IPS-18c (cell line): ENCODE measurements around the gene NOXA1.
"Not testable (repeated sequence)": the region's sequence is repeated elsewhere in the genome, so short reads cannot be mapped to it uniquely, and the experiment has no call there.

Experiments
- H3K4me3 ChIP-seq: 2 replicates; pipeline ENCODE4 v1.7.0; 2013; ENCODE audit warnings: low read depth, mild to moderate bottlenecking, low read length, moderate library complexity; ENCODE audit not compliant: insufficient read depth
- H3K9me3 ChIP-seq: one replicate; pipeline ENCODE4 v1.6.1; 2013; ENCODE audit warnings: mild to moderate bottlenecking, low read length, moderate library complexity; ENCODE audit not compliant: control insufficient read depth, insufficient read depth

Gene NOXA1

DNA sequence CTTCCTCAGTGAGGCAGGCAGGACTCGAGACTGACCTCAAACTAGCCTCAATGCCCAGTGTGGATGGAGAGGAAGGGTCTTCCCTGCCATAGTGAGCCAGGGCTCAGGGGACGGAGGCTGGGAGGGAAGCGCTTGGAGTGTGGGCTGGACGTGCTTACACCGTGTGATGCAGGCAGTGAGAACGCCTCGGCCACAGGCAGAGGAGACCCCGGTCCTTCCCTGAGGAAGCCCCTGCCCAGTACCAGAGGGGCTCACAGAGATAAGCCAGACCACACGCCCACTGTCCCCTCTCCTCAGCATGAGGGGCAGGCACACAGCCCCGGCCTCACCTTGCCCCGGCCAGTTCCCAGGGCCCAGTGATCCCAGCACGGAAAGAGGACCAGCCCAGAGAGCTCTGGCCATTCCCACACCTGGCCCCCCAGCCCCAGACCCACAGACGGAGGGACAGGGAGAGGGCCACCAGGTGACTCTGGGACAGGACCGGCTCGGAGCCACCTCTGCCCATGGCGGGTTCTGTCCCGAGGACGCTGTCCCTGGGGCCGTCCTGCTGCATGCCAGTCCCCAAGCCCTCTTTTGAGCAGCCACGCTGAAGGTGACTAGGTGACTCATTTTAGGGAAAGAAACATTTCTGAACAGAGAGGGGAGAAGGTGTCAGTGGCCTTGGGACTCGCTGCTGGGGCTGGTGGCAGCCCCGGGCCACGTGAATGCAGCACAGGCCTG is 42.0 kb downstream of the NOXA1 start:
- Histone ChIP-seq H3K9me3 (no peaks in the 10 kb centered on the region), H3K4me3 (no peak overlapping the region)

DNA sequence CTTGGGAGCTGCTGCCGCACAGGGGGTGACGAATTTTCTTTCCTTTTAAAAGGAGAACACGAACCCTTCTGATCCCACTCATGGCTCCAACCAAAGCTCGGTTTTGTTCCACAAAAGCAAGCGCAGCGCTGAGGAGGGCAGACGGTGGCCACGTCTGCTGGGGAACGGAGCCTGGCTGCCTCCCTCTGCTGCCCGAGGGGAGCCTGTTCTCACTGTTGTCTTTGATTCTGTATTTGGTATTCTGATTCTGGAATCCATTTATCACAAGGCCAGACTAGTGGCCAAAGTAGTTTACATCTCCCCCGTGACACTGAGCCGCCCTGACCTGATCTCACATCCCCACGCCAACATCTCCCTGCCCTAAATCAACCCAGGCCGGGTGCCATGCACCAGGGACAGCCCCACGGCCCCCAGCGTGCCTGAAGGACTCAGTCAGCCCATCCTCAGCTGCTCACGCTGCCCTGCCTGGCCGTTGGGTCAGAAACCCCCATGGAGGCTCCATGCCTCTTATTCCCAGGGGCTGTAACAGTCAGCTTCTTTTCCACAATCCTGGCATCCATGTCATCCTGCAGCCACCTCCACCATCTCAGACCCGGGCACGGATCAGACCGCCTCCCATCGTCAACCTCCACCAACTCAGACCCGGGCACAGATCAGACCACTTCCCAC is 42.7 kb downstream of the NOXA1 start:
- H3K9me3 ChIP-seq: no peaks in the 10 kb centered on the region
- no peak overlapping the region for H3K4me3 ChIP-seq

DNA sequence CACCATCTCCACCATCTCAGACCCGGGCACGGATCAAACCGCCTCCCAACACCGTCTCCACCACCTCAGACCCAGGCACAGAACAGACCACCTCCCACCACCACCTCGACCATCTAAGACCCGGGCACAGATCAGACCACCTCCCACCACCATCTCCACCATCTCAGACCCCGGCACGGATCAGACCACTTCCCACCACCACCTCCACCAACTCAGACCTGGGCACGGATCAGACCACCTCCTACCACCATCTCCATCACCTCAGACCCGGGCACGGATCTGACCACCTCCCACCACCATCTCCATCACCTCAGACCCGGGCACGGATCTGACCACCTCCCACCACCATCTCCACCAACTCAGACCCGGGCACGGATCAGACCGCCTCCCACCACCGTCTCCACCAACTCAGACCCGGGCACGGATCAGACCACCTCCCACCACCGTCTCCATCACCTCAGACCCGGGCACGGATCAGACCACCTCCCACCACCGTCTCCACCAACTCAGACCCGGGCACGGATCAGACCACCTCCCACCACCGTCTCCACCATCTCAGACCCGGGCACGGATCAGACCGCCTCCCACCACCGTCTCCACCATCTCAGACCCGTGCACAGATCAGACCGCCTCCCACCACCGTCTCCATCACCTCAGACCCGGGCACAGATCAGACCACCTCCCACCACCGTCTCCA is 43.3 kb downstream of the NOXA1 start:
- H3K4me3 ChIP-seq, H3K9me3 ChIP-seq: not testable (repeated sequence)

DNA sequence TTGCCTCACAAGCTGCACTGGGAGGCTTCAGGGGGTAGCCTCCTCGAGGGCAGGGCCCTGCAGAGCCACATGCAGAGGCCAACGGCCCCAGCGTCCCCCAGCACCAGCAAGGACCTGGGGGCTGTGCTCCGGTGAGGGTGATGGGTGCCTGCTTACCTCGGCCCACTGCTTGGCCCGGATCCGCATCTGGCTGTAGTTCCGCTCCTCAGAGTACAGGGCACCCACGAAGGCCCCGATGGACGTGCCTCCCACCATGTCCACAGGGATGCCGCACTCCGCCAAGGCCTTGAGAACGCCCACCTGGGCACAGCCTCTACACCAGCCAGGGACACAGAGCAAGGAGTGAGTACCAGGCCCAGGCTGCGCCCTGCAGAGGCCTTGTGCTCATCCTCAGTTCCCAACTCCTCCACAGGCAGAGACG is 44.0 kb downstream of the NOXA1 start:
- Histone ChIP-seq H3K9me3 (no peaks in the 10 kb centered on the region), H3K4me3 (no peak overlapping the region)

DNA sequence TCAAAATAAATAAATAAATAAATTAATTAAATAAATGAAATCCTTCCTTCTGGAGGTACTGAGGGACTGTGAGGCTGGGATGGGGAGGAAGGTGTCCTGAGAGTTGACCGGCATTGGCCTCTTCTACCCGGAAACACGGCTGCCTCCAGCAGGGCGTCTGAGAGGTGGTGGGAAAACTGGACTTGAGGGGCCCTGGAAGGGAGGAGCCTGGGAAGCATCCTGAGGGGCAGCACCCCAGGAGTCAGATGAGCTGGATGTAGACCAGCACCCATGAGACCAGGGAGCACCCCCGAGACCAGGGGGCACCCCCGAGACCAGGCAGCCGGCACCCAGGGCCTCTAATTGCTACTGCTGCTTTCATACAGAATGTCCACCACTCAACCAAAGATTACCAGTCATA is 44.7 kb downstream of the NOXA1 start:
- no peaks in the 10 kb centered on the region for H3K9me3 ChIP-seq
- no peak overlapping the region for H3K4me3 ChIP-seq

DNA sequence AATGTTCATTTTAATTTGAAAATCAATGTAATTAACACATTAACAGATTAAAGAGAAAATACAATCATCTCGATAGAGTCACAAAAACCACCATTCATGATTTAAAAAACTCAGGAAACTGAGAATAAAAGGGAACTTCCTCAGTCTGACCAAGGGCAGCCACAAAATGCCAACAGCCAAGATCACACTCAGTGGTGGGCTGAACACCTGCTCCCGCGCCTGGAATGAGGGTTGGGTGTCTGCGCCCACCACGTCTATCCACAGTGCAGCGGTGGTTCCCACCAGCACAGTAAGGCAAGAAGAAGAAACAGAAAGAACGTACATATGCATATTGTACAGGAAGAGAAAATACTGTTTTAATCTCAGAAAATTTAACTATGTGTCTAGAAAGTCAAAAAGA is 47.6 kb downstream of the NOXA1 start:
- Histone ChIP-seq H3K4me3 (no peak overlapping the region), H3K9me3 (no peaks in the 10 kb centered on the region)

DNA sequence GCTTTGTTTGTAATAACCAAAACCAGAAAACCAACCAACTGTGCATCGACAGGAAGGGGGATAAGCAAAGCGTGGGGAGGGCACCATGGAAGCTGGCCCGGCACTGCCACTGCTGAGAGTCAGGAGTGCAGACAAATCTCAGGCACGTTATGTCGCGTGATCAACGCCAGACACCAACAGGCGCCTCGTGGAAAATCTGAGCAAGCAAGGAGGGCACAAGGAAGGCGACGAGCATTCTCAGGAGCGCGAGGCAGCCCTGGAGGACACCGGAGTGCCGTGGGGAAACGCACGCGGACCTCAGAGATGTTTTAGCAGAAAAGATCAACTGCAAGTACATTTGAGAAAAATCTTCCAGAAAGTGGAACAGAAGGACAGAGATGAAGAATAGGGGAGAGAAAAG is 51.1 kb downstream of the NOXA1 start:
- no peak overlapping the region for H3K4me3 ChIP-seq
- no peaks in the 10 kb centered on the region for H3K9me3 ChIP-seq

DNA sequence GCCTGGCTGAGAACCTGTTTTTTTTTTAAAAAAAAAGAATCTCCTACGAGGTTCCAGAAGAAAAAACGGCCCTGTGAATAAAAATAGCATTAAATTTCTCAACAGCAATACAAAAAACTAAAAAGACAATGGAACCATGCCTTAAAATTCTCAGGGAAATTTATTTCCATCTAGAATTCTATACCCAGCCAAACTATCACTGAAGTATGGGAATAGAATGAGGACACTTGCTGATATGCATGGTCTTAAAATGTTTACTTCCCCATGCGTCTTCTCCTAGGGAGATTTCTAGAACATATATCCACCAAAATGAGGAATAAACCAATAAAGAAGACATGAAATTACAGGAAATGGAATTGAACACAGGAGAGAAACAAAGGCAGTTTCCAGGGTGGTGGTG is 52.5 kb downstream of the NOXA1 start:
- H3K4me3 ChIP-seq: no peak overlapping the region
- no peaks in the 10 kb centered on the region for H3K9me3 ChIP-seq

DNA sequence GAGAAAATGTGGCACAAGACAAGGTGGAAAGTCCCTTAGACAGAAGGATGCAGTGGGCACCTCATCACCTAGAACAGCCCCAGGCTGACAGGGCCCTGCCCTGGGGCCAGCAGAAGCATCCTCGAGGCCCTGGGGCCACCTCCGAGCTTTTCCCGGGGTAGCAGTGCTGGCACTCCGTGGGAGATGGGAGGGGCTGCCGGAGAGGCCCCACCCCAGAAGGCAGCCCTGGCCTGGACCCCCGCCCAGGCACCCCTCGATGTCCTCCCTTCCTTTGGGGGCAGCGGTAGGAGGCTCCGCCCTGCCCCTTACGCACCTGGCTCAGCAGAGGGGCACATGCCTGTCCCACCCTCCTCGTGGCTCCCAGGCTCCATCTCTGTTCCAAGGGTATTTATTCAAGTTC is 53.7 kb downstream of the NOXA1 start:
- H3K9me3 ChIP-seq: no peaks in the 10 kb centered on the region
- no peak overlapping the region for H3K4me3 ChIP-seq

DNA sequence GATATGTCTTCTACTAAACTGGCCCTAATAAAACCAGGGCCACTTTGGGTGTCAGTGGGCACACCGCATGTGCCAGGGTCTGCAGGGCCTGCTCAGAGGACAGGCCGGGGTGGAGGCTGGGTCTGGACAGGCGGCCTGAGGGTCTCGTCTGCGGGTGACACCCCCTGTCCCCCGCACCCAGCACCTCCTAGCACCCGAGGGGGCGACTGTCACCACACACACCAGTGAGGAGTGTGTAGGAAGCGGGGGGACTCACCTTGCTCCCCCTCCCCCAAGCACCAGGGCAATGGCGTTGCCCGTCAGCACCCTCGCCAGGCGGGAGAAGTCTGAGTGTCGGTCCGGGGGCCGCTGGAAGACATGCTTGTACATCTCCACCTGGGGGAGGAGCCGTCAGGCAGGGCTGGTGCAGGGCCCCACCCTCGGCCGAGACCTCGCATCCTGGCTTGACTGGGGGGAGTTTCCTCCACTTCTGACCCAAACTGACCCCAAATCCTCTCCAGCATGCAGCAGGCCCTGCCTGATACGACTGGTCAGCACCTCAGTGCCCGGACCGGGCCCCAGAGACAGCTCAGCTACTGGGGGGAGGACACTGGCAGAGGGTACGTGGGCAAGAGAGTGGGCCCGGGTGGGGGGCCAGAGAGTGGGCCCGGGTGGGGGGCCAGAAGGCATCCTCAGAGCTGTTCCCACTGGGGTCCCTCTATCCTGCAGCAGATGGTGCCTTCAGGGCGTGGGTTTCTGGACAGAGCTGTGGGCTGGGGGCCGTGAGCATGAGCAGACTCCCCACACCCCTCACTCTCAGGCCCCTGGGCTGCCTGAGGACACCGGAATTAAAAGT is 54.8 kb downstream of the NOXA1 start:
- no peak overlapping the region for H3K4me3 ChIP-seq
- H3K9me3 ChIP-seq: no peaks in the 10 kb centered on the region

DNA sequence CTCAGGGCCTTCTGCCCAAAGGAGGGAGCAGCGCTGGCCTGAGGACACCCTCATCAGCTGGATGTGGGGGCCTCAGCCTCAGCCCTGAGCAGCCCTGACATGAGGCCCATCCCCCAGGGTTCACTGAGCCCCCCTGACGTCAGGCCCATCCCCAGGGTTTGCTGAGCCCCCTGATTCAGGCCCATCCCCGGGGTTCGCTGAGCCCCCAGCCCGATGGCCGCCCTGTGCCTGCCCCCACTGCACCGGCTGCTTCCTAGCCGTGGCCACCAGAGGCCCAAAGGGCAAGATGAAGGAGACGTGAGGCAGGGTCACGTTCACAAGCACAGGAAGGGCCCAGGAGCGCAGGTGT is 55.4 kb downstream of the NOXA1 start:
- H3K9me3 ChIP-seq: no peaks in the 10 kb centered on the region
- H3K4me3 ChIP-seq: no peak overlapping the region

DNA sequence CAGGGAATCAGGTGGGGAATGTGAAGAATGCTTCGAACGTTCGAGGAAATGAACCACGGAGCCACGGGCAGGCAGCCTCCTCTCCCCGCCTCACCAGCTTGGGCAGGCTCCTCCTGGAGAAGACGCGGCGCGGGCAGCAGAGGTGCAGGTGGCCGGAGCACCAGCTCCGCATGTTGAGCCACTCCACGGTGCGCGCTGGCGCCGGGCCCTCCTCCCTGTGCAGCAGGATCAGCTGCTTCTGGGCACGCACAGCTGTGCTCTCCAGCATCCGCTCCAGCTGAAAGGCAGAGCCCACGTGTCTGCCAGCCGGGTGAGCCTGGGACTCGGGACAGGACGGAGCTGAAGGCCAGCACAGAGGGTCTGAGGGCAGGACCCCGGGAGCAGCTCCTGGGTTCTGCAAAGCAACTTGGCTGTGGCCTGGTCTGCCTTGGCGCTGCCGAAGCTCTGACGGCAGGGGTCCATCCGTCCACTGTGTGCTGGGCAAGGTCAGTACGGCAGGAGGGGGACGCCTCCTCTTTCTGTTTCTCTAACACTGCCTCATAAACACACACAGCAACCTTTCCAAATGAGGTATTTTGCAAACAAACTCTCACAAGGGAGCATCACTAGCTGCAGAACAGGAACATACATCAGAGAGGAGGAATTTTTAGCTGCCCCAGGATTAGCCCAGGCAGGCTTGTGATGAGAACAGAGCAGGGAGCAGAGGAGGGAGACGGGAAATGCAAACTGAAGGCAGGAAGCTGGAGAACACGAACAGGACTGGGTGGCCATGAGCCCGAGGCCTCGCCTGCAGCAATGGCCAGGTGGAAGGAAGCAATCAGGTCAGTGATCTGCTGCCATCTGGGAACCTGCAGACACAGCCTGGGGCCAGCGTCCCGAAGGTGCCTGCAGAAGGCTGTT is 56.0 kb downstream of the NOXA1 start:
- no peaks in the 10 kb centered on the region for H3K9me3 ChIP-seq
- H3K4me3 ChIP-seq: no peak overlapping the region

DNA sequence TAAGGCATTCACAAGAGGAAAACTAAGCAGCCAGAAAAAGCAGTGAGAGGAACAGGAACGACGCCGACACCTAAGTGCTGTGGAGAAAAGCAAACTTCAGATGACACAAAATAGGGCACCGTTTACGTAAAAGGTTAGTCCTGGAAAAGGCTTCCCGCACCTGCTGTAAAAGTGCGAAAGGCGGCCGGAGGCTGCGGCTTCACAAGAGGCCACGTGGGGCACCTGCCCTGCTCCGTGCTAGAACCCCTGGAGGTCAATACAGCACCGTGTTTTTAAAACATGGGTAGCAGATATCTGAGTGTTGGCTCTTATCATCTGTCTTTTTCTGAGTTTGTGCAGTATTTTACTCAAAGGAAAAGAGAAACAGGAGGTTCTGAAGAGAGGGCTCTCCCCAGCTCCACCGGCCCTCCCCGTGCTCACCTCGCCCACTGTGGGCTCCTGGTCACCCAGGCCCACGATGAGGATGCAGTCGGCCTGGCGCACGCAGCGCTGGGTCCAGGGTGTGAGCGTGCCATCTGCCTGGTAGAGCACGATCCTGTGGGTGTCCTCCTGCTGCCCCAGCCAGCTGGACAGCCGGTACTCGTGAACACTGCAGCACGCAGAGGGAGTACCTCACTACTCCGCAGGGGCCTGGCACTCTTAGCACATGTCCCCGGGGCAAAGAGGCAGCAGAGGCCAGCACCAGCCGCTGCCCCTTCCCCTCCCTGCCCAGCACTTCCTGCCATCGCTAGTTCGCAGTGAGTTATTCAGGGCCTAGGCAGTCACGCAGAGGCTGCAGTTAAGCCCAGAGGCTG is 56.9 kb downstream of the NOXA1 start:
- no peak overlapping the region for H3K4me3 ChIP-seq
- H3K9me3 ChIP-seq: no peaks in the 10 kb centered on the region

DNA sequence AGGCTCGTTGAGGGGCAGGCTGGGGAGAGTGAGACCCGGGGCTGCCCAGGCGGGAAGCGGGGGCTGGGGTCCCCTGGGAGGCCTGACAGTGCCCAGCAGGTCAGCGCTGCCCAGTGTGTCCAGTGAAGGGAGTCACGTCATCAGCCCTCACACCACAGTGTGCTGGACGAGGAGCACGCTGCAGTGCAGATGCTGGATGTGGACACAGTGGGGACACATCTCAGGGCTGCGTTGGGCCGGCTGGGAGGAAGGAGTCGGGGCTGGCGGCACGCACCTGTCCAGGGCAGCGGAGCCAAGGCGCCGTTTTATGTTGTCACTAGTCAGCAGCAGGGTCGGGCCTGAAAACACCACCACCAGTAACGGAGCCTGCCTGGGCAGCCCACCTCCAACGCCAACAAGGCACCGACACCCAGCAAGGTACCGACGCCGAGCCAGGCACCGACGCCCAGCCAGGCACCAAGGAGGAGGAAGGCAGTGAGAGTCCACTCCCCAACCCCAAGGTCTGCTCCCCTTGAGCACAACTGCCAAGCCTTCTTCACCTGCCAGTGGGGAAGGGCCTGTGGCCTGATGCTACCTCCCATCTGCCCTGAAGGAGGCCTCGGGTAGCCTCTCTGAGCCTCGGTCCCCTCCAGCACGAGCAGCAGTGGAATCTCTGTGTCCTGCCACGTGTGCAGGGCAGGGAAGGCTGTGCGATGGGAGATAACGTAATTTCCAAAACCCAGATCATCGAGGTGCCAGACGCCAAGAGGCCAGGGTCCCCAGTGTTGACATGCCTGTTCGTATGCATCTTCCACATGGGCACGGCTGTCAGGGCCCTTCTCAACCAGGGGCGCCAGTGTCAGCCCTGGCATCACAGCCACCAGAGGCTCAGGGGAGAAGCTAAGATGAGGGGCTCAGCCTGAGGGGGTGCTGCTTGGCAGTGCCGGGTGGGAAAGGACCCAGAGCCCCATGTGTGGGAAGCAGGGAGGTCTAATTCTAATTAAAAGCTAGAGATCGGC is 57.8 kb downstream of the NOXA1 start:
- H3K4me3 ChIP-seq: no peak overlapping the region
- H3K9me3 ChIP-seq: no peaks in the 10 kb centered on the region

DNA sequence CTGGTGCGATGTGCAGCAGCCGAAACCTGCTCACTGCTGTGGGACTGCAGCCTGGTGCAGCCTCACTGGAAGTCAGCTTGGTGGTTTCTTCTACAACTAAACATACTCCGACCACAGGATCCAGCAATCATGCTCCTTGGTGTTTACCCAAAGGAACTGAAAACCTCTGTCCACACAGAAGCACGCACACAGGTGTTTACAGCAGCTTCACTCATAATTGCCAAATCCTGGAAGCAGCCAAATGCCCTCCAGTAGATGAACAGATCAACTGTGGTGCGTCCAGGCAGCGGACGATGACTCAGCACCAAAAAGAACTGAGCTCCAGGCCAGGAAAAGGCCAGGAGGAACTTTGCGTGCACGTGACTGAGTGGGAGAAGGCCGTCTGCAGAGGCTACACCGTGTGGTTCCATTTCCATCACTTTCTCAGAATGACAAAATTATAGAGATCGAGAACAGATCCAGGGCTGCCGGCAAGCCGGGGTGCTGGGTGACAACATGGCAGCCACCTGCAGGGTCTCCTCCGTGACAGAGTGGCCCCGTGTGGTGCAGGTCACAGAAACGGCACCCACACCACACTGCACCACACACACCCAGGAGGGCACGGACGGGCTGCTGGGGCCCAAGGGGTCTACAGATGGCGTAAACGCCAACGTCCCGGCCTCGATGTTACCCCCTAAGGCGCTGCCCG is 59.0 kb downstream of the NOXA1 start:
- no peaks in the 10 kb centered on the region for H3K9me3 ChIP-seq

More for the DNA sequence above, 59.0 kb downstream of the NOXA1 start:
- no peak overlapping the region for H3K4me3 ChIP-seq
